ENCODE results near the gene HJV.

The HJV gene

DNA sequence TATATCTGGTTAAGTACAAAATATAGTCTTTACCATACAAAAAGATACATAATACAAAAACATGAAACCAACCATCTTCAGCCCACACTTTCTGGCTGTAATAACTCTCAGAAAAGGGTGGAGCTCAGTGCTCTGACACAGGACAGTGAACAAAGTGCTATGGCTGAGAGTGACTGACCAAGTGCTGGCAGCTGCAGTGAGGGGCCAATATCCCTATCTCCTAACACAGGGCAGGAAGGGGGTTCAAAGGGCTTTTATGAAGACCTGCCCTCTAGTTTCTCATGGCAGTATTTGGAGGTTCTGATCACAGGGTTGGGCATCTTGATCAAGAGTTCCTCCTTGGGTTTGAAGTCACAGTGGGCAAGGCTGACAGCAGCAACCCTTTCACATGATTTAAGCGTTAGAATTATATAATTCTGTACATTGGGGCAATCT is 29.0 kb downstream of the HJV start:
- no peaks in the 10 kb centered on the region for H3K9me3 ChIP-seq (ENCODE audit: control insufficient read depth, insufficient read depth, low read length)
- peak overlapping the region; percentile 99; the same call in 1 of the 2 replicates for H3K9ac ChIP-seq (ENCODE audit: low read depth, low read length)
- peaks cover 40% of the 10 kb centered on the region for H3K36me3 ChIP-seq (ENCODE audit: insufficient read depth, low read length)
- H3K4me1 ChIP-seq (ENCODE audit: insufficient read depth, low read length) = peaks cover 15% of the 10 kb centered on the region

DNA sequence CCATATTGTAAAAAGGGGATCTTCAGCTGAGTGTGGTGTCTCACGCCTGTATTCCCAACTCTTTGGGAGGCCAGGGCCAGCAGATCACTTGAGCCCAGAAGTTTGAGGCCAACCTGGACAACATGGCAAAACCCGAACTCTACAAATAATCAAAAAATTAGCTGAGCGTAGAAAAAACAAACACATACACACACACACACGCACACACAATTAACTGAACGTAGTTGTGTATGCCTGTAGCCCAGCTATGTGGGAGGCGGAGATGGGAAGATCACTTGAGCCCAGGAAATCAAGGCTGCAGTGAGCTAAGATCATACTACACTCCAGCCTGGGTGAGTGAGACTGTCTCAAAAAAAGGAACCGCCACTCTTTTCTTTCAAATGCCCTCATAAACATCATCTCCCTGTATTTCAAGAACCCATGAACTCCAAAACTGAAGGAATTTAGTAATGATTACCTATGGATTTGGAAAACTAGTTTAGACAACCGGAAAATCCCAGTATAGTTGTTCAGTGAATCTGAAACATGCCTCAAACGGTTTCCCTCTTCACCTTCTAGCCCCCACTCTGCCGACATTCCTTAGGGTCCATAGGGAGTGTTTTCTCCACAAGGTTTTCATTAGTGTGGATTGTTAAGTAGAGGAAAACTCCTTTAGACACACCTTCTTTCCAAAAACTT is 29.7 kb downstream of the HJV start:
- Histone ChIP-seq H3K36me3 (ENCODE audit: insufficient read depth, low read length) (peaks cover 40% of the 10 kb centered on the region), H3K9me3 (ENCODE audit: control insufficient read depth, insufficient read depth, low read length) (no peaks in the 10 kb centered on the region), H3K4me1 (ENCODE audit: insufficient read depth, low read length) (peaks cover 11% of the 10 kb centered on the region; the same call in 1 of the 2 replicates), H3K9ac (ENCODE audit: low read depth, low read length) (no peak overlapping the region)

DNA sequence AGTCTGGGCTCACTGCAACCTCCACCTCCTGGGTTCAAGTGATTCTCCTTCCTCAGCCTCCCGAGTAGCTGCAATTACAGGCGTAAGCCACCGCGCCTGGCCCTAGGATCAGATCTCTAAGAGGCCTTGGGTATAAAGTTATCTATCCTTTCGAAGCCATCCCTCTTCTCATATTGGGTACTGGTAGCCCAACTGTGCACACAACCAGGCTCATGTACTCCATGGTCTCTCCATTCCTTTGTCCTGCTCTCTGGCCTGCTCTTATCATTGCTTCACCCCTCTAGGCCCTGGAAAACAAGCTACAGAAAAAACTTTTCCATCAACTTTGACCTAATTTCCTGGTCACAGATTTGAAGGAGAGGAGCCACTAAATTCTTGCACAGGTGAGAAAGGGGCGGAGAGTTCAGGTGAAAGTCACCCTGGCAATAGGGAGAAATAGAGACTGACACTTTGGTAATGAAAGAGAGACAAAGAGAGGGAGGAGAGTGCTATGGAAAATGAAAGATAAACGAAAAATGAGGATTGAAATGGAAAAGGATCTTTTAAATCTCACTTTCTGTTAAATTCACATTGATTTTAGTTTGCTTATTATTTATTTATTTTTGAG is 31.2 kb downstream of the HJV start:
- peaks cover 33% of the 10 kb centered on the region for H3K36me3 ChIP-seq (ENCODE audit: insufficient read depth, low read length)
- H3K4me1 ChIP-seq (ENCODE audit: insufficient read depth, low read length) = peaks cover 21% of the 10 kb centered on the region
- no peaks in the 10 kb centered on the region for H3K9me3 ChIP-seq (ENCODE audit: control insufficient read depth, insufficient read depth, low read length)
- no peak overlapping the region for H3K9ac ChIP-seq (ENCODE audit: low read depth, low read length)

DNA sequence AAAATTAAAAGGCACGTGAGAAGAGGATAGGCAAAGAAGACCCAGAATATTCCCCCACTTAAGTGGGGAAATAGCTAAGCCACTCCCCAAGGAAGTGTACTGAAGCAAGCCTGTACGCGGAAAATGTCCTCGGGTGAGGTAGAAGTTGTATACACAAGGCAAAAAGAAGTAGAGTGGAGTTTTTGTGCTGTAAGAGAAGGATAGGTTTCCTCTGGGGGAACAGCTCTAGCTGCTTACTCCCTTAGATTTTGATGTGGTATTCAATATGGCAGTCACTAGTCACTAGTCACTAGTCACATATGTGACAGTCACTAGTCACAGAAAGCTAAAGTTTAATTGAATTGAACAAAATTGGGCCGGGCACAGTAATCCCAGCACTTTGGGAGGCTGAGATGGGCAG is 32.8 kb downstream of the HJV start:
- Histone ChIP-seq H3K36me3 (ENCODE audit: insufficient read depth, low read length) (peaks cover 18% of the 10 kb centered on the region), H3K9ac (ENCODE audit: low read depth, low read length) (no peak overlapping the region), H3K9me3 (ENCODE audit: control insufficient read depth, insufficient read depth, low read length) (no peaks in the 10 kb centered on the region), H3K4me1 (ENCODE audit: insufficient read depth, low read length) (peaks cover 28% of the 10 kb centered on the region)

DNA sequence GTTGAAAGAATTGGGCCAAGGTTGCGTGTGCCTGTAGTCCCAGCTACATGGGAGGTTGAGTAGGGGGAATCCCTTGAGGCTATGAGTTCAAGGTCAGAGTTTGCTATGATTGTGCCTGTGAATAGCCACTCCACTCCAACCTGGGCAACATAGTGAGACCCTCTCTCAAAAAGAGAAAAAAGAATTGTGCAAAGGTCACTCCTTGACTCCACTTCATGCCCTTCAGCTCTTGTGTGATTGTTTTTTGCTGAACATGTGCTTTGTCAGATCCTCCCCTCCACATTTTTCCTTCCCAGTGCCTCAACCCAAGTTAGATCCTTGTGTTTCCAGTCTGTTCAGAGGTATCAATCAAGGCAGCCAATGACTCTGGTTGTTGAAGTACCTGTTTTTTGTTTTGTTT is 33.6 kb downstream of the HJV start:
- Histone ChIP-seq H3K4me1 (ENCODE audit: insufficient read depth, low read length) (peaks cover 28% of the 10 kb centered on the region), H3K36me3 (ENCODE audit: insufficient read depth, low read length) (peaks cover 9% of the 10 kb centered on the region), H3K9me3 (ENCODE audit: control insufficient read depth, insufficient read depth, low read length) (no peaks in the 10 kb centered on the region), H3K9ac (ENCODE audit: low read depth, low read length) (no peak overlapping the region)

DNA sequence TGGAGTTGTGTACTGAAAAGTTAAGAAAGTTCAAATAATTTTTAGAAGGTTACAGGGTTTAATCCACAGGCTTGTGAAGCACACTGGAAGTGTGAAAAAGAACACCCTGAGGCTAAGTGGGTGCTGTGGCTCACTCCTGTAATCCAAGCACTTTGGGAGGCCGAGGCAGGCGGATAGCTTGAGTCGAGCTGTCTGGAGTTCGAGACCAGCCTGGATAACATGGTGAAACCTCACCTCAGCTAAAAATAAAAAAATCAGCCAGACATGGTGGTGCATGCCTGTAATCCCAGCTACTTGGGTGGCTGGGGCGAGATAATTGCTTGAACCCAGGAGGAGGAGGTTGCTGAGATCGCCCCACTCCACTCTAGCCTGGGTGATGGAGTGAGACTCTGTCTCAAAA is 35.0 kb downstream of the HJV start:
- no peaks in the 10 kb centered on the region for H3K9me3 ChIP-seq (ENCODE audit: control insufficient read depth, insufficient read depth, low read length)
- H3K4me1 ChIP-seq (ENCODE audit: insufficient read depth, low read length) = peaks cover 36% of the 10 kb centered on the region
- H3K9ac ChIP-seq (ENCODE audit: low read depth, low read length) = no peak overlapping the region
- no peaks in the 10 kb centered on the region for H3K36me3 ChIP-seq (ENCODE audit: insufficient read depth, low read length)

DNA sequence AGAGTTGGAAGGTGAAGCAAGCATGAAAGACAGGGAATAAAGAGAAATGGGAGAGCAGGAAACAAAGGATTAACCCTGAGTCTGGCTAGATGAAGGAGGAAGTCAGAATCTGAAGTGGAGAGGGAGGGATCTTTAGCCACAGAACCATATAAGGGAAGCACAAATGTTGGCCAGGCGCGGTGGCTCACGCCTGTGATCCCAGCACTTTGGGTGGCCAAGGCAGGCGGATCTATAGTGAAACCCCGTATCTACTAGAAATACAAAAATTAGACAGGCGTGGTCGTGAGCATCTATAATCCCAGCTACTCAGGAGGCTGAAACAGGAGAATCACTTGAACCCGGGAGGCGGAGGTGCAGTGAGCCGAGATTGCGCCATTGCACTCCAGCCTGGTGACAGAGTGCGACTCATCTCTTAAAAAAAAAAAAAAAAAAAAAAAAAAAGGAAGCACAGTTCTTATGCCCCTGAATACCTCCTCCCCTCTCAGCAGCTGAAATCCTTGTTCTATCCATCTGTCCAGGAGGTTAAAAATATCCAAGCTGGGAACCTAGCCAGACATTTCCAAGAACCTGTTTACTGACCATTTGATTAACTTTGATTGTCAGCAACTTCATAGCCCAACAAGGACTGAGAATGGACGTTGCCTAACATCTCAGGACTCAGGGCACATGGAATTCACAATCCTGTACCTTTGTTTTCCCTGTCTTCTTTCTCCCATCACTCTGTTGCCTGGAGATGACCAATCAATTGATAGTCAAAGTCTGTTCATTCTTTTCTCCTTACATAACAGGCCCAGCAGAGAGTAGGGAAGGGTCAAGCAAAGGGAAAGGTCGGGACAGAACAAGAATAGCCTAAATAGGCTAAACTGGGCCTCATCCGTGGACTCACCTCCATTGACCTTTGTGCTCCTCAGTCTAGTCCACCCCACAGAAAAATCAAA is 35.8 kb downstream of the HJV start:
- peaks cover 35% of the 10 kb centered on the region for H3K4me1 ChIP-seq (ENCODE audit: insufficient read depth, low read length)
- no peaks in the 10 kb centered on the region for H3K36me3 ChIP-seq (ENCODE audit: insufficient read depth, low read length)
- no peak overlapping the region for H3K9ac ChIP-seq (ENCODE audit: low read depth, low read length)
- H3K9me3 ChIP-seq (ENCODE audit: control insufficient read depth, insufficient read depth, low read length) = no peaks in the 10 kb centered on the region

DNA sequence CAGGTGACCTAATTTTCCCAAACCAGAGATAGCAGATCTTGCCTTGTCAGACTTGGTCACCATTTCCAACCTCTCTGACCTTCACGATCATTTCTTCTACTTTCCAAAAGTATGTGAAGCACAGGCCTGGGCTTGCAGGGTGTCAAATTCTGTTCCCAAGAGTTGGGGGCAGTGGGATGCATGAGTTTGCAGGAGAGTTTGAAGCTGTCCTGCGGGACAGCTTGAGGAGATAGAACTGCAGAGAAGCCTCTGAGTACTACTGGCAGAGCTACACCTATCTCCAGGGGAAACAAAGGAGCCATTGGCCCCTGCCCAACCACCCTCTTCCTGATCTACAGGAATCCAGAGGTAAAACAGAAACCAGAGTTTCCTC is 36.4 kb downstream of the HJV start:
- no peaks in the 10 kb centered on the region for H3K36me3 ChIP-seq (ENCODE audit: insufficient read depth, low read length)
- no peaks in the 10 kb centered on the region for H3K9me3 ChIP-seq (ENCODE audit: control insufficient read depth, insufficient read depth, low read length)
- no peak overlapping the region for H3K9ac ChIP-seq (ENCODE audit: low read depth, low read length)
- peaks cover 36% of the 10 kb centered on the region for H3K4me1 ChIP-seq (ENCODE audit: insufficient read depth, low read length)

DNA sequence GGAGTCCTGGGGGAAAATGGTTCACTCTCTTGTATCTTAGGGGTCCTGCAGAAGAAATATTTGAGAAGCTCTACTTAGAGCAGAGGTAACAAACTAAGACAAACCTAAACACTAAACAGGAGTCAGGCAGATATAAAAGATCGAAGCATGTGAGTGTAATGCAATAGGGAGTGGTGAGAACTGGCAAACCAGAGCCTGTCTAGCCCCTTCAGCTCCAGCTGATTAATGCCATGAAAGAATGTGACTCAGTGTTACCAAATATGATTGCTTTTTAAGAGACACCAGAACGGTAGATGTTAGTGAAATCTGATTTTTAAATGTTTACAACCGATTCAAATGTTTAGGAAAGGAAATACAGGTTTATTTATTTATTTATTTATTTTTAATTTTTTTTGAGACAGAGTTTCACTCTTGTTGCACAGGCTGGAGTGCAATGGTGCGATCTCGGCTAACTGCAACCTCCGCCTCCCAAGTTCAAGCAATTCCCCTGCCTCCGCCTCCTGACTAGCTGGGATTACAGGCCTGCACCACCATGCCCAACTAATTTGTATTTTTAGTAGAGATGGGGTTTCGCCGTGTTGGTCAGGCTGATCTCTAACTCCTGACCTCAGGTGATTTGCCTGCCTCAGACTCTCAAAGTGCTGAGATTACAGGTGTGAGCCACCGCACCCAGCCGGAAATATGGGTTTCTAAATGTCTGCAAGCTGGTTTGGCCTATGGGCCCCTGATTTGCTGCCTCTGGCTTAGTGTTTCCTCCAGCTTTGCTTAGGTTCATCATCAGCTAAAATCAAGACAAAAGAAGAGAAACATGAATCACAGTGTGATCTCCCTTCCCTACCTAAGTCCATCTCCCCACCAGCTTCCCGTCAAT is 37.3 kb downstream of the HJV start:
- peaks cover 43% of the 10 kb centered on the region for H3K4me1 ChIP-seq (ENCODE audit: insufficient read depth, low read length)
- H3K9ac ChIP-seq (ENCODE audit: low read depth, low read length) = no peak overlapping the region
- H3K36me3 ChIP-seq (ENCODE audit: insufficient read depth, low read length) = no peaks in the 10 kb centered on the region
- no peaks in the 10 kb centered on the region for H3K9me3 ChIP-seq (ENCODE audit: control insufficient read depth, insufficient read depth, low read length)

DNA sequence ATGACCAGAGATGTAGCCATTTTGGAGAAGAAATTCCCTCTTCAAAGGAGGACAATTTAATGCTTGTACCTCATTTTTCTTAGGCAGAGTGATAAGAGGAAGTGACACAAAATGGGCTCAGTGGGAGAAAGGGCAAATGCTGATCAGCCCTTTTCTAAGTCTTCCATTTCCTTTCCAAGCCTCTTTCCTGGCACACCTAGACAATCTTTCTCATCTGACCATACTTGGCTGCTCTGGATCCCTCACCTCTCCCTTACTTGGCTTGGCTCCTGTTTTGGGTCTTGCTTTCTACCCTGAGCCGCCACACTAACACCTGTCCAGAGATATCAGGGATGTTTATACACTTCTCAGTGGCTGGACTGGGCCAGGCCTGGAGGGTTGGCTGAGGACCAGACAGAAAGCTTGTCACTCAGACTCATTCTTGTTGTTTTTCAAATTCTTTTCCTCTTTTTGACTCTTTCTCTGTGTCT is 38.3 kb downstream of the HJV start:
- Histone ChIP-seq H3K36me3 (ENCODE audit: insufficient read depth, low read length) (no peaks in the 10 kb centered on the region), H3K9me3 (ENCODE audit: control insufficient read depth, insufficient read depth, low read length) (no peaks in the 10 kb centered on the region), H3K4me1 (ENCODE audit: insufficient read depth, low read length) (peaks cover 52% of the 10 kb centered on the region), H3K9ac (ENCODE audit: low read depth, low read length) (no peak overlapping the region)

DNA sequence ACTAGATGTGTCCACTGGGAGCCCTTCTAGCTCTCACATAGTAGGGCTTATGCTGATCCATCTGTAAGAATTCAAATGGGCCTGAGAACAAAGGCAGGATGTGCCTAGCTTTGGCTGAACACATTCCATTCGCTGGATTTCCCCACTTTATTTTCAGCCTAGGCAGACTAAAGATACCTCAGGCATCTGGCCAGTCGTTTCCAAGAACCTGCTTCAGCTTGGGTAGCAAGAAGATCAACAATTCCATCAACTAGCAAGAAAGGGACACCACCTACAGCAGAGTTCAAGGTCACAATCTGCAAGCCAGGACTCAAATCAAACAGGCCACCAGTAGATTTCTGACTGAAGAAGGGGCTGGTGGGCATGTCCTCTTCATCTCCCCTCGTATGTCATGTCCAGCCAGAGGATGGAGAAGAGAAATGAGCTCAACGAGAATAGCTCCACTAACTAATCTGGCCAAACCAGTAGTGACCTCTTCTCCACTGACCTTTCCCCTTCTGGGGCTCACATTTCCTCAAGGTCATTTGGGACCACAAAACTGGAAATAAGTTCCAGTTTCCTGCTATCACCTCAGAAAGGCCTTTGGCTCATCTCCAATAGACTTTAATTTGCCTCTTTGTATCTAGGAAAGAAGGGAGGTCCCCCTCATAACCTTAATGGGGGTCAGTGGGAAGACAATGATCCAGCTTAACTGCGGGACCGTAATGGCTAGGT is 39.4 kb downstream of the HJV start:
- no peaks in the 10 kb centered on the region for H3K36me3 ChIP-seq (ENCODE audit: insufficient read depth, low read length)
- H3K4me1 ChIP-seq (ENCODE audit: insufficient read depth, low read length) = peaks cover 59% of the 10 kb centered on the region
- H3K9me3 ChIP-seq (ENCODE audit: control insufficient read depth, insufficient read depth, low read length) = no peaks in the 10 kb centered on the region
- H3K9ac ChIP-seq (ENCODE audit: low read depth, low read length) = no peak overlapping the region

DNA sequence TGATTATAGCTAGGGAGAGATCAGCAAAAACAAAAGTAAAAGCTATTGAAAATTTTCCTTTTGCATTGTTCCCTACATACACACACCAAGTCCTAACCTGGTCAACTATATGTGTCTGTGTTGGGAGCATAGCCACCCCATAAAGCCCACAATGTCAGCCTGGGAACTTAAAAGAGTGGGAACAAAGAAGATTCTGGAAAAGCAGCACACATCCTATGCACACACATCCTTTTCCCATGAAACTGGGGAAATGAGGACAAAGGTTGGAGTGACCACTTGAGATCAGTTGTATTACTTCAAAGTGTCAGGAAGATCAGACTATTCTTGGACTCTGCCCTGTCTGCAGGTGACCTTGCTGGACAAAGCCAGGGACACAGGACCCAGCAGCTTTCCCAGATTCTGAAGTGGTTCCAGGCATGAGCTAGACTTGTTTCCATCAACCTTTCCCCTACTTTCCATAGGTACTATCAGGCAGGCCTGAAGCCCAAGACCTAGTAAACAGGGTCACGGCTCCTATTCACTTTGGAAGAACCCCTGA is 41.0 kb downstream of the HJV start:
- peaks cover 50% of the 10 kb centered on the region for H3K4me1 ChIP-seq (ENCODE audit: insufficient read depth, low read length)
- H3K9me3 ChIP-seq (ENCODE audit: control insufficient read depth, insufficient read depth, low read length) = no peaks in the 10 kb centered on the region
- H3K9ac ChIP-seq (ENCODE audit: low read depth, low read length) = no peak overlapping the region
- no peaks in the 10 kb centered on the region for H3K36me3 ChIP-seq (ENCODE audit: insufficient read depth, low read length)

DNA sequence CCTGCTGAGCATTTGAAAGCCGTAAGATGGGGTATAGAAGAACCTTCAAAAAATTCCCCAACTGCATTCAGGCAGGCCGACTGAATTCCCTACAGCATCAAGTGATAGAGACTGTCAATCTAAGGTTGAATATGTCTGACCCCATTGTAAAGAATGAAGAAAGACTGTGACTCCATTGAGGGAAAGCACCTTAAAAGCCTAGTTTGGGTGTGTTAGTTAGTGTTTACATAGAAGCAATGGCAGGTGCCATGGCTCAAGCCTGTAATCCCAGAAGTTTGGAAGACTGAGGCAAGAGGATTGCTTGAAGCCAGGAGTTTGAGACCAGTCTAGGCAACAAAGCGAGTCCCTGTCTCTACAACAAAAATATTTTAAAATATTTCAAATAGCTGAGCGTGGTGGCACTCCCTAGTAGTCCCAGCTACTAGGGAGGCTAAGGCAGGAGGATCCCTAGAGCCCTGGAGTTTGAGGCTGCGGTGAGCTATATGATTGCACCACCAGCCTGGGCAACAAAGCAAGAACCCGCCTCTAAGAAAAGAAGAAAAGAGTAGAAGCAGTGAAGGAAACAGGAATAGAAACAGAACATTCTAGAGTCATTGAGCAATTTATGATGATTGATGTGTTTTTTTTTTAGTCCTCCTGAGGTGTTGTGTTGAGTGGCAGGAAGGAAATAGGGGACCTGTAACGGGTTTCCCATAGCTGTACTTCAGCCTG is 41.6 kb downstream of the HJV start:
- H3K9ac ChIP-seq (ENCODE audit: low read depth, low read length) = peak overlapping the region; percentile 19; the same call in 1 of the 2 replicates

More for the DNA sequence above, 41.6 kb downstream of the HJV start:
- Histone ChIP-seq H3K9me3 (ENCODE audit: control insufficient read depth, insufficient read depth, low read length) (no peaks in the 10 kb centered on the region), H3K4me1 (ENCODE audit: insufficient read depth, low read length) (peaks cover 44% of the 10 kb centered on the region), H3K36me3 (ENCODE audit: insufficient read depth, low read length) (no peaks in the 10 kb centered on the region)

All from ES-I3 (cell line).